SK-N-SH treated with all-trans-retinoic acid at 6 μM for 48 hours (cell line): ENCODE results near the gene MAP2K4.

ENCODE experiments used
- ATAC-seq: fragments of 200-7000 bp; cut with Tn5 transposase; 3 replicates; pipeline ENCODE4 v1.9.1; 2020; ENCODE audit warnings: mild to moderate bottlenecking, moderate library complexity
- ARNTL ChIP-seq: fragments of 450-650 bp; formaldehyde crosslinking; IDR thresholded peaks from 2 replicates; pipeline ENCODE4 v1.5.0; 2020; ENCODE audit warnings: low read depth, mild to moderate bottlenecking, moderate library complexity, borderline replicate concordance
- CSRNP3 ChIP-seq: fragments of 250-450 bp; sonication (Bioruptor Pico); IDR thresholded peaks from 2 replicates; pipeline ENCODE4 v1.5.1; 2021; ENCODE audit warnings: mild to moderate bottlenecking, moderate library complexity
- GLIS3 ChIP-seq: fragments of 250-450 bp; sonication (Bioruptor Pico); IDR thresholded peaks from 2 replicates; pipeline ENCODE4 v1.5.0; 2020; ENCODE audit warnings: mild to moderate bottlenecking, moderate library complexity
- OSR1 ChIP-seq: fragments of 250-450 bp; sonication (Bioruptor Pico); IDR thresholded peaks from 2 replicates; pipeline ENCODE4 v1.8.0; 2022; ENCODE audit warnings: moderate library complexity, mild to moderate bottlenecking, inconsistent platforms
- PATZ1 ChIP-seq: fragments of 250-450 bp; sonication (Bioruptor Pico); IDR thresholded peaks from 2 replicates; pipeline ENCODE4 v1.8.0; 2020; ENCODE audit warnings: mild to moderate bottlenecking, moderate library complexity, borderline replicate concordance
- TCF4 ChIP-seq: fragments of 250-450 bp; sonication (Bioruptor Pico); IDR thresholded peaks from 2 replicates; pipeline ENCODE4 v1.8.0; 2021; ENCODE audit warnings: mild to moderate bottlenecking, moderate library complexity, borderline replicate concordance
- TOX ChIP-seq: fragments of 250-450 bp; sonication (Bioruptor Pico); IDR thresholded peaks from 2 replicates; pipeline ENCODE4 v1.8.0; 2021; ENCODE audit warnings: mild to moderate bottlenecking, moderate library complexity, borderline replicate concordance
- ZFP30 ChIP-seq: fragments of 450-650 bp; formaldehyde crosslinking; IDR thresholded peaks from 2 replicates; pipeline ENCODE4 v1.5.0; 2022; ENCODE audit warnings: mild to moderate bottlenecking, moderate library complexity
- ZNF70 ChIP-seq: fragments of 450-650 bp; formaldehyde crosslinking; IDR thresholded peaks from 2 replicates; pipeline ENCODE4 v1.5.0; 2020; ENCODE audit warnings: mild to moderate bottlenecking, moderate library complexity
- ZNF8 ChIP-seq: fragments of 450-650 bp; formaldehyde crosslinking; IDR thresholded peaks from 2 replicates; pipeline ENCODE4 v1.5.0; 2020; ENCODE audit warnings: mild to moderate bottlenecking, moderate library complexity

The MAP2K4 gene

GRCh38 chr17:12180644-12181261, 160.1 kb downstream of the MAP2K4 start (continued):
- TF ChIP-seq PATZ1 (CRISPR knock-in tag): no peak
- TF ChIP-seq ARNTL (CRISPR knock-in tag): no peak
- no peak for TF ChIP-seq TCF4

DNA sequence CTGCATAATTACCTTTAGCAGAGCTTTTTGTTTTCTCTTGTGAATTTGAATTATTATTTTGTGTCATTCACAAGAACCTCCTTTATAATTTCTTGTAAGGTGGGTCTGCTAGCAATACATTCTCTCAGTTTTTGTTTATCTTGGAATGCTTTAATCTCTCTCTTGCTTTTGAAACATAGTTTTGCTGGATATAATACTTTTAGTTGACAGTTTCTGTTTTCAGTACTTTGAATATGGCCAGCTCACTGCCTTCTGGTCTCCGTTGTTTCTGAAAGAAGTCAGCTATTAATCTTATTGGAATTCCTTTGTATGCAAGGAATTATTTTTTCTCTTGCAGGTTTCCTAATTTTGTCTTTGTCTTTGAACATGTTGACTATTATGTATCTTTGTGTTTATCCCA, 167.0 kb downstream of the MAP2K4 start:
- TF ChIP-seq PATZ1 (CRISPR knock-in tag) (no peak), TCF4 (no peak), GLIS3 (CRISPR knock-in tag) (no peak), OSR1 (CRISPR knock-in tag) (no peak), ZNF70 (CRISPR knock-in tag) (no peak), ZFP30 (CRISPR knock-in tag) (no peak), TOX (CRISPR knock-in tag) (no peak), ZNF8 (no peak)
- ATAC-seq: no peak

DNA sequence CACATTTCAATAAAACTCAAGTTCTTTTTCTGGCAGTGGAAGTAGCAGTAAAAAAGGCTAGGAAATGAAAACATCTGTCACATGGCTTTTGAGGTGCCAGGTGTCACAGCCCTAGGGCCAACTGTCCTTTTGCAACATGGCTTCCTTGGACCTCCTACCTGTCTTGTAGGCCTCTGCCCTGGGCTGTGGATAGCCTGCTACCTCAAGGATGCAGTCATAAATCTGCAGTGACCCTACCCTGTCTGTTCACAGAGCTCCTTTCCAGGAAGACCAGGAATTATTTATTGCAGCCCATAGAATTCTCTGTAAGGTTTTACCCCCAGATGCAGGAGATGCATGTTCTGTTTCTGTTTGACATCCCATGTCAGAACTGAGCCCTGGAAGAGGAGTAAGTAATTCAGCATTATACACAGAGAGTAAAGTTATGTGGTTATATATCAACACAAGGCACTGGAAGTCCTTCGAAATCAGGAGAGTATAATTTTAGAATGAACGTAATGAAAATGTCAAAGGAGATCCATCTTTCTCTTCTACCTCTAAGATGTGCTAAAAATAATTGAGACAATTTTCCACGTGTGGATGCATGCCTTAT, 172.6 kb downstream of the MAP2K4 start:
- no peak for ATAC-seq
- TF ChIP-seq CSRNP3 (CRISPR knock-in tag) (no peak), TCF4 (no peak)
